HG03469 (cell line): ENCODE results near the gene UBE2J2.

Experiments used
- ATAC-seq: cut with Tn5 transposase; IDR thresholded peaks from one replicate; pipeline ENCODE4 v1.9.1; 2021; ENCODE audit warnings: mild to moderate bottlenecking, moderate library complexity, moderate number of reproducible peaks; ENCODE audit not compliant: unreplicated experiment

UBE2J2 gene

GRCh38 chr1:1230656-1231399, 42.8 kb downstream of the UBE2J2 start:
- ATAC-seq: no peak

GRCh38 chr1:1229770-1230169, 43.9 kb downstream of the UBE2J2 start:
- ATAC-seq: no peak

- ATAC-seq: no peak
Measured at GRCh38 chr1:1228596-1229321, 44.9 kb downstream of the UBE2J2 start.

GRCh38 chr1:1228187-1228586, 45.5 kb downstream of the UBE2J2 start:
- no peak for ATAC-seq

- no peak for ATAC-seq
Measured at GRCh38 chr1:1227386-1227785, 46.3 kb downstream of the UBE2J2 start.

- no peak for ATAC-seq
Measured at GRCh38 chr1:1226566-1227362, 46.9 kb downstream of the UBE2J2 start.

- ATAC-seq: no peak
Measured at GRCh38 chr1:1225913-1226312, 47.7 kb downstream of the UBE2J2 start.

- ATAC-seq: no peak
Measured at GRCh38 chr1:1225238-1225845, 48.3 kb downstream of the UBE2J2 start.

- ATAC-seq: no peak
Measured at GRCh38 chr1:1223891-1224290, 49.8 kb downstream of the UBE2J2 start.

GRCh38 chr1:1223321-1223720, 50.3 kb downstream of the UBE2J2 start:
- ATAC-seq: no peak

- ATAC-seq: no peak
Measured at GRCh38 chr1:1222575-1223225, 51.0 kb downstream of the UBE2J2 start.

GRCh38 chr1:1221887-1222574, 51.6 kb downstream of the UBE2J2 start:
- no peak for ATAC-seq

GRCh38 chr1:1220197-1220596, 53.5 kb downstream of the UBE2J2 start:
- ATAC-seq: no peak

GRCh38 chr1:1219341-1219740, 54.3 kb downstream of the UBE2J2 start:
- ATAC-seq: no peak

- ATAC-seq: no peak
Measured at GRCh38 chr1:1218524-1219200, 55.0 kb downstream of the UBE2J2 start.

GRCh38 chr1:1217621-1218523, 55.8 kb downstream of the UBE2J2 start:
- ATAC-seq: no peak

GRCh38 chr1:1216770-1217620, 56.7 kb downstream of the UBE2J2 start:
- no peak for ATAC-seq
